ENCODE data around the gene RNF214.
A peak's percentile ranks its signal among the peaks of the same experiment; 100 is the strongest.

The RNF214 gene

DNA sequence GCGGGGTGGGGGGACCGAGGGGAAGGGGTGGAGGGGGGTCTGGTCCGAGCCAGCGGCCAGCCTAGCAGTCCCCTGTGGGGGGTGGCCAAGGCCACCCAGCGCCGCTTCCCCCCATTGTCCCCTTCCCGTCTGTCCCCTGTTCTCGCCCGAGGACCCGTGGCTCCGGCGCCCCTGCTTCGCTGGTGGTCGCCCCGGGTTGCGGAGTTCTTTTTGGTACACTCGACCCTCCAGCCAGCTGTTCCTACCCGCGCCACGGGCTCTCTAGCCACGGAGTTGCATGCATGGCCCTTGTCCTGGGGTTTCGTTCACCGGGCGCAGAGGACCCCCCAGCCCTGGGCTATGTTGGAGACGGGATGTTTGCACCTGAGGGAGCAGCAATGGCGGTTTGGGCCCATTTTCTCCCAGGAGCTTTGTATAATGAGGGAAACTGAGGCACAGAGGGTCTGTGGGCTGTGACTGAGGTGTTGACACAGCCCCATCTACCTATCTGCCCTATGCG, 489 bp downstream of the RNF214 start:
- POLR2A ChIA-PET = no interaction called here
- no peak for DNase-seq (ENCODE audit: low read depth, low spot score)
- TF ChIP-seq, protein P1, sequence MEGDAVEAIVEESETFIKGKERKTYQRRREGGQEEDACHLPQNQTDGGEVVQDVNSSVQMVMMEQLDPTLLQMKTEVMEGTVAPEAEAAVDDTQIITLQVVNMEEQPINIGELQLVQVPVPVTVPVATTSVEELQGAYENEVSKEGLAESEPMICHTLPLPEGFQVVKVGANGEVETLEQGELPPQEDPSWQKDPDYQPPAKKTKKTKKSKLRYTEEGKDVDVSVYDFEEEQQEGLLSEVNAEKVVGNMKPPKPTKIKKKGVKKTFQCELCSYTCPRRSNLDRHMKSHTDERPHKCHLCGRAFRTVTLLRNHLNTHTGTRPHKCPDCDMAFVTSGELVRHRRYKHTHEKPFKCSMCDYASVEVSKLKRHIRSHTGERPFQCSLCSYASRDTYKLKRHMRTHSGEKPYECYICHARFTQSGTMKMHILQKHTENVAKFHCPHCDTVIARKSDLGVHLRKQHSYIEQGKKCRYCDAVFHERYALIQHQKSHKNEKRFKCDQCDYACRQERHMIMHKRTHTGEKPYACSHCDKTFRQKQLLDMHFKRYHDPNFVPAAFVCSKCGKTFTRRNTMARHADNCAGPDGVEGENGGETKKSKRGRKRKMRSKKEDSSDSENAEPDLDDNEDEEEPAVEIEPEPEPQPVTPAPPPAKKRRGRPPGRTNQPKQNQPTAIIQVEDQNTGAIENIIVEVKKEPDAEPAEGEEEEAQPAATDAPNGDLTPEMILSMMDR (IDR thresholded peaks at IDR 0.05; ENCODE audit: insufficient read depth, low read length, missing control alignments) = no peak

DNA sequence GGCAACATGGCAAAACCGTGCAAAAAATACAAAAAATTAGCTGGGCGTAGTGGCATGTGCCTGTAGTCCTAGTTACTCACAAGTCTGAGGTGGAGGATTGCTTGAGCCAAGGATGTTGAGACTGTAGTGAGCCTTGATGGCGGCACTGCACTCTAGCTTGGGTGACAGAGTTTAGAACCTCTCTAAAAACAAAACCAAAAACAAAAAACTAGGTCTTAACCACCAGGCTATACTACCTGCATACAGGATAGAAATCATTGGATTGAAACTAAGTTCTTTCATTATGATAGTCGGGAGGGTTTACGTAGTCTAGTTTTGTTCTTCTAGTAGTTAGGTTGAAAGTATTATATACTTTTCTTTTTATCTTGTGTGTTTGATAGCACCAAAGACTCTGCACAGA, 5.8 kb downstream of the RNF214 start:
- ChIA-PET POLR2A (no interaction called here), CTCF (interaction anchor here (0.6 to 1.8 kb wide), 8 partner anchors 8 to 580 kb away, joined by 3 to 10 read pairs (median 4); no protein-coding TSS in a partner anchor)
- no peak overlapping the region for H3K4me3 ChIP-seq (ENCODE audit: low read depth, low read length)
- DNase-seq (ENCODE audit: low read depth, low spot score) = no peak
- TF ChIP-seq, protein P1 (IDR thresholded peaks at IDR 0.05; ENCODE audit: insufficient read depth, low read length, missing control alignments) = no peak

More for the DNA sequence above, 489 bp downstream of the RNF214 start:
- CTCF ChIA-PET = interaction anchor here (0.6 to 11.4 kb wide), 9 partner anchors 8 to 344 kb away, joined by 3 to 191 read pairs (median 4); no protein-coding TSS in a partner anchor
- H3K4me3 ChIP-seq (ENCODE audit: low read depth, low read length) = peak overlapping the region; percentile 78

DNA sequence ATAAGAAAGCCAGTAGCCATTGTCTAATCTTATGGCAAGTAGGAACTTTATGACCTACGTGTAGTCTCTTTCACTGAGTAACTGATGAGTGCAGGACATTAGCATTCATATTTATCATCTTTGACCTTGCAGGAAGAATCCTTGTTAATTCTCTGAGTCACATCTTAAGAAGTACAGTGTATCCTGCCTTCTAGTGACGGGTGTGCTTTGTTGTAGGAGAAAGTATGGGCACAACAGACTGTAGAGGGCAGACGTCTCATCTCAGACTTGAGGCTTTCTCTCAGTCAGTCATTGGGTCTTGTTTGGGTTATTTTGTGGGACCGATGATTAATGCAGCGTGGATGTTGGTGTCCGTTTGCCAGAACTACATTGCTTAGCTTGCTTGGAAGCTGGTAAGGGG, 6.8 kb downstream of the RNF214 start:
- no peak overlapping the region for H3K4me3 ChIP-seq (ENCODE audit: low read depth, low read length)
- ChIA-PET CTCF (interaction anchor here (0.8 to 2.1 kb wide), 16 partner anchors 8 to 150 kb away, joined by 3 to 9 read pairs (median 4); partner anchors contain the start of genes BACE1, CEP164 and PCSK7), POLR2A (interaction anchor here (0.6 kb wide), 1 partner anchor 65 kb away, joined by 3 read pairs; no protein-coding TSS in a partner anchor)
- TF ChIP-seq, protein P1 (IDR thresholded peaks at IDR 0.05; ENCODE audit: insufficient read depth, low read length, missing control alignments) = peak; percentile 77
- peak; percentile 92 for DNase-seq (ENCODE audit: low read depth, low spot score)

DNA sequence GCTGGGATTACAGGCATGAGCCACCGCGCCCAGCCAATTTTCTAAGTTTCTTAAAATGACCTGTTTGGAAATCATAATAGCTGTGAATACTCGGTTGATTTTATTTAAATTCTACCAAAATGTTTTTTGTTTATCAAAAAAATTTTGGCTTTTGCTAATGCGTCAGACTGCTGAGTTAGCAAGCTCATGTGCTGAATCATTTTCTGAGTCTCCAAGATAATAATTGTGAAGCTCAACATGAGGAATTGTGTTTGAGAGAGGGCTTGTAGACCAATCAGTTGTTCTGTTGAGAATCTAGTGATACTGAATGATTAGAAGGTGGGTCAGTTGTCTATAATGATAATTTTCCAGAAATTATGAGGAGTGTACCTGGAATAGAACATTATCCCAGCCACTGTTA, 15.9 kb downstream of the RNF214 start:
- CTCF ChIA-PET = interaction anchor here (1.1 kb wide), 1 partner anchor 17 kb away, joined by 3 read pairs; the partner anchor contains the start of gene PCSK7
- TF ChIP-seq, protein P1 (IDR thresholded peaks at IDR 0.05; ENCODE audit: insufficient read depth, low read length, missing control alignments) = no peak
- no peak for DNase-seq (ENCODE audit: low read depth, low spot score)
- H3K4me3 ChIP-seq (ENCODE audit: low read depth, low read length) = no peak overlapping the region
- POLR2A ChIA-PET = no interaction called here

DNA sequence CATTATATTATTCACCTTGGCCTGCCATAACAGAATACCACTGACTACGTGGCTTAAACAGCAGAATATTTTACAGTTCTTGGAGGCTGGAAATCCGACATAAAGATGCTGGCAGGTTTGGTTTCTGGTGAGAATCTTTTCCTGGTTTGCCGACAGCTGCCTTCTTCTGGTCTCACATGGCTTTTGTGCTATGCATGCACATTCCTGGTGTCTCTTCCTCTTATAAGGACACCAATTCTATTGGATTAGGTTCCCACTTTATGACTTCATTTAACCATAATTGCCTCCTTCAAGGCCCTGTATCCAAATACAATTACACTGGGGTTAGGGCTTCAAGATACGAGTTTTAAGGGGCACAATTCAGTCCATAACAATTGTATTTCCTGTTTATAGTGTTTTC, 17.1 kb downstream of the RNF214 start:
- ChIA-PET POLR2A (no interaction called here), CTCF (no interaction called here)
- no peak overlapping the region for H3K4me3 ChIP-seq (ENCODE audit: low read depth, low read length)
- DNase-seq (ENCODE audit: low read depth, low spot score) = no peak
- TF ChIP-seq, protein P1 (IDR thresholded peaks at IDR 0.05; ENCODE audit: insufficient read depth, low read length, missing control alignments) = no peak

DNA sequence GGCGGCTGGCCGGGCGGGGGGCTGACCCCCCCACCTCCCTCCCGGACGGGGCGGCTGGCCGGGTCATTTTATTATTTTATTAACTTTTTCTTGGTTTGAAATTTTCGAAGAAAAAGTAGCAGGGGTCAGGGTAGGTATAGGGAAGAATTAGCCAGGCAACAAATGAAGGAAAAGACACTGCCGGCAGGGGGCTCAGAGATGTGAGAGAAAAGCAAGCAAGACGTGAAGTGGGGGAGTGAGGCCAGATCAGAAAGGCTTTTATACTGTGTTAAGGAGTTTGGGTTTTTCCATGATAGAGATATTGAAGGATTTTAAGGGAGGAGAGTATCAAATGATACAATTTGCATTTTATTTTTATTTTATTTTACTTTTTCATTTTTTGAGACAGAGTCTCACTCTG, 19.0 kb downstream of the RNF214 start:
- no peak for DNase-seq (ENCODE audit: low read depth, low spot score)
- POLR2A ChIA-PET = no interaction called here
- CTCF ChIA-PET = no interaction called here
- H3K4me3 ChIP-seq (ENCODE audit: low read depth, low read length) = no peak overlapping the region
- TF ChIP-seq, protein P1 (IDR thresholded peaks at IDR 0.05; ENCODE audit: insufficient read depth, low read length, missing control alignments) = no peak
